Tibial nerve (tissue), 4 donors: ENCODE measurements around the gene SLC25A13.

ENCODE experiments used
- EP300 ChIP-seq, 2 donors: sonication (generic); formaldehyde crosslinking; IDR thresholded peaks; one replicate each; pipeline ENCODE4 v1.6.1; 2017; ENCODE audit warnings: antibody characterized with exemption in 2 of 2, mild to moderate bottlenecking in 1 of 2
- POLR2A ChIP-seq, 2 donors: fragments of 450-650 bp; IDR thresholded peaks; one replicate each; pipeline ENCODE4 v1.6.1; 2017; ENCODE audit warnings: antibody characterized with exemption in 2 of 2, mild to moderate bottlenecking in 2 of 2, moderate library complexity in 2 of 2
- TF ChIP-seq, protein P1 (sequence below), 5 experiments: fragments of 200-600 bp in 3 of 5; fragments of 450-650 bp in 2 of 5; sonication (generic) in 3 of 5; IDR thresholded peaks; one replicate each; pipeline ENCODE4 v1.5.1; 2016 to 2019; ENCODE audit warnings: antibody characterized with exemption in 5 of 5, mild to moderate bottlenecking in 3 of 5, moderate library complexity in 2 of 5

DNA sequence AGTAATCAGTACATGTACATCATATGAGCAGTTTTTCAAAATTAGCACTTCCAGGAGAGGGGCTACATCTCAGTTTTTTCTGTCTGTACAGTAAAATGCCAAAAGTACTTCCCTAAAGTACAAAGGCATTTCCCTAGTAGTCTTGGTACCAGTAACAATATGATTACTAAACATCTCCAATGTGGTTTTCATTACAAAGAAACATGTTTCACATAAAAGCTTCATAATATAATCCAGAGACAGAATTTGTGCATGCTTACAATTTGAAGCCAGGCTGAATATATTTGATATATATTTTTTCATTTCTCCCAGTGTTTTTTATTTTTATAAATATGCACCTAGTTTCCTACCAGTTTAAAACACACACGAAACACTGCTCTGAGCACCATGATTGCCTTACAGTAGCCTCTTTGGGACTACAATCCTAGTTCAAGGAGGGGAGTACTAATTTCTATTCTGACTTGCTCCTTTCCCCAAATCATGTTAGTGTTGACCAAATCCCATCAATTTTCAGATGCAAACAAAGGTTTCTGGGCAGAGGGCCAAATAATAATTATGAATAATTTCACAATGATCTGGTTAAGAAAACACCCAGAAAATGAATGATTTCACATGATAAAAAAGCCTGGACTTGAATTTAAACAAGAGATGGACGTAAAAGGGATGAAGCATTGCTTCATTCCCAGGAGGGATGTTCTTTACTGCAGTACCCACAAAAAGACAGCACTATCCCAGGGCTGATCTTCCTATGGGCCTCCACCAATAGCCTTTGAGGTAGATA is 201.3 kb downstream of the SLC25A13 start:
- TF ChIP-seq, protein P1, sequence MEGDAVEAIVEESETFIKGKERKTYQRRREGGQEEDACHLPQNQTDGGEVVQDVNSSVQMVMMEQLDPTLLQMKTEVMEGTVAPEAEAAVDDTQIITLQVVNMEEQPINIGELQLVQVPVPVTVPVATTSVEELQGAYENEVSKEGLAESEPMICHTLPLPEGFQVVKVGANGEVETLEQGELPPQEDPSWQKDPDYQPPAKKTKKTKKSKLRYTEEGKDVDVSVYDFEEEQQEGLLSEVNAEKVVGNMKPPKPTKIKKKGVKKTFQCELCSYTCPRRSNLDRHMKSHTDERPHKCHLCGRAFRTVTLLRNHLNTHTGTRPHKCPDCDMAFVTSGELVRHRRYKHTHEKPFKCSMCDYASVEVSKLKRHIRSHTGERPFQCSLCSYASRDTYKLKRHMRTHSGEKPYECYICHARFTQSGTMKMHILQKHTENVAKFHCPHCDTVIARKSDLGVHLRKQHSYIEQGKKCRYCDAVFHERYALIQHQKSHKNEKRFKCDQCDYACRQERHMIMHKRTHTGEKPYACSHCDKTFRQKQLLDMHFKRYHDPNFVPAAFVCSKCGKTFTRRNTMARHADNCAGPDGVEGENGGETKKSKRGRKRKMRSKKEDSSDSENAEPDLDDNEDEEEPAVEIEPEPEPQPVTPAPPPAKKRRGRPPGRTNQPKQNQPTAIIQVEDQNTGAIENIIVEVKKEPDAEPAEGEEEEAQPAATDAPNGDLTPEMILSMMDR (IDR thresholded peaks at IDR 0.05): no peak
- TF ChIP-seq EP300 (IDR thresholded peaks at IDR 0.05): no peak
- TF ChIP-seq POLR2A (IDR thresholded peaks at IDR 0.05): no peak
